ENCODE data around the gene GJD3. TPM values are rescaled to one million over a fixed set of nuclear protein-coding genes. Genes with fewer than 3 reads are reported as not detected.

Gene GJD3
- total RNA-seq, 1 experiment from 2014 or later = not detected

- Mint-ChIP-seq H3K27ac (no peak overlapping the region), H3K27me3 (ENCODE audit: low read depth) (peaks cover 63% of the 10 kb centered on the region), H3K36me3 (ENCODE audit: insufficient read depth in 1 of 3, low read depth in 3 of 3) (no peaks in the 10 kb centered on the region; a peak in 1 of 7 replicates), H3K9me3 (no peaks in the 10 kb centered on the region), H3K4me3 (no peak overlapping the region), H3K4me1 (peaks cover 55 to 66% of the 10 kb centered on the region in 2 experiments)
- H3K27me3 ChIP-seq (ENCODE audit: insufficient read depth, low read length) = peaks cover 5% of the 10 kb centered on the region; the same call in 1 of the 2 replicates
- no CpG with 5 or more reads among the region's 3 CpGs for WGBS (ENCODE audit: extremely low coverage, insufficient read length, low lambda C conversion rate)
- no peak overlapping the region for H3K23ac ChIP-seq (ENCODE audit: insufficient read length, low read depth, low read length)
- no peak overlapping the region for H3T11ph ChIP-seq (ENCODE audit: low read length)
- no peak overlapping the region for H2BK120ac ChIP-seq (ENCODE audit: low read depth, low read length, poor library complexity, severe bottlenecking)
- no peak overlapping the region for H4K5ac ChIP-seq (ENCODE audit: insufficient read length, low read depth, low read length)
- no peaks in the 10 kb centered on the region for H3K79me1 ChIP-seq (ENCODE audit: insufficient read depth, low read depth, low read length, poor library complexity, severe bottlenecking)
- peaks cover 8% of the 10 kb centered on the region; the same call in 1 of the 2 replicates for H3K4me1 ChIP-seq (ENCODE audit: insufficient read depth, low read length)
- H2BK15ac ChIP-seq (ENCODE audit: low read depth, low read length) = no peak overlapping the region
- H3K18ac ChIP-seq (ENCODE audit: insufficient read length, low read depth, low read length) = no peak overlapping the region
- no peak overlapping the region for H2BK5ac ChIP-seq (ENCODE audit: insufficient read length, low read length)
- no peak overlapping the region for H3K4ac ChIP-seq (ENCODE audit: low read depth, low read length)
- no peak overlapping the region for H2AFZ ChIP-seq (ENCODE audit: low read length)
- H3K4me2 ChIP-seq (ENCODE audit: insufficient read depth, insufficient read length, low read length) = no peak overlapping the region
- H3K27ac ChIP-seq (ENCODE audit: insufficient read length, low read depth, low read length) = no peak overlapping the region
- H4K91ac ChIP-seq (ENCODE audit: insufficient read length, low read depth, low read length) = no peak overlapping the region
- no peak overlapping the region for H3K14ac ChIP-seq (ENCODE audit: insufficient read depth, low read length)
- H3K9ac ChIP-seq (ENCODE audit: extremely low read depth, insufficient read length, low read length) = no peak overlapping the region
- TF ChIP-seq, protein P1, sequence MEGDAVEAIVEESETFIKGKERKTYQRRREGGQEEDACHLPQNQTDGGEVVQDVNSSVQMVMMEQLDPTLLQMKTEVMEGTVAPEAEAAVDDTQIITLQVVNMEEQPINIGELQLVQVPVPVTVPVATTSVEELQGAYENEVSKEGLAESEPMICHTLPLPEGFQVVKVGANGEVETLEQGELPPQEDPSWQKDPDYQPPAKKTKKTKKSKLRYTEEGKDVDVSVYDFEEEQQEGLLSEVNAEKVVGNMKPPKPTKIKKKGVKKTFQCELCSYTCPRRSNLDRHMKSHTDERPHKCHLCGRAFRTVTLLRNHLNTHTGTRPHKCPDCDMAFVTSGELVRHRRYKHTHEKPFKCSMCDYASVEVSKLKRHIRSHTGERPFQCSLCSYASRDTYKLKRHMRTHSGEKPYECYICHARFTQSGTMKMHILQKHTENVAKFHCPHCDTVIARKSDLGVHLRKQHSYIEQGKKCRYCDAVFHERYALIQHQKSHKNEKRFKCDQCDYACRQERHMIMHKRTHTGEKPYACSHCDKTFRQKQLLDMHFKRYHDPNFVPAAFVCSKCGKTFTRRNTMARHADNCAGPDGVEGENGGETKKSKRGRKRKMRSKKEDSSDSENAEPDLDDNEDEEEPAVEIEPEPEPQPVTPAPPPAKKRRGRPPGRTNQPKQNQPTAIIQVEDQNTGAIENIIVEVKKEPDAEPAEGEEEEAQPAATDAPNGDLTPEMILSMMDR (conservative IDR thresholded peaks at IDR 0.05) = no peak
- no peak for DNase-seq
- no peak overlapping the region for H3K56ac ChIP-seq (ENCODE audit: insufficient read length, low read depth, low read length)
- H2BK12ac ChIP-seq (ENCODE audit: insufficient read length, low read depth, low read length) = no peak overlapping the region
- H3K9me3 ChIP-seq (ENCODE audit: control insufficient read depth, low read depth, low read length) = no peaks in the 10 kb centered on the region
- no peak overlapping the region for H4K8ac ChIP-seq (replicated peaks; ENCODE audit: insufficient read length, low read depth, low read length)
- H2BK20ac ChIP-seq (ENCODE audit: low read depth, low read length, poor library complexity, severe bottlenecking) = no peak overlapping the region
- H3K23me2 ChIP-seq (ENCODE audit: insufficient read length, low read depth, low read length, poor library complexity, severe bottlenecking) = peaks cover 26% of the 10 kb centered on the region
- no peak overlapping the region for H2AK5ac ChIP-seq (ENCODE audit: insufficient read length, low read length)
- peaks cover 4% of the 10 kb centered on the region for H4K20me1 ChIP-seq (ENCODE audit: control insufficient read depth, insufficient read depth, insufficient read length)
- H3K79me2 ChIP-seq (ENCODE audit: insufficient read depth, low read length) = no peaks in the 10 kb centered on the region; the same call in 1 of the 2 replicates
Measured at GRCh38 chr17:40315206-40315605, 49.3 kb downstream of the GJD3 start.
